ENCODE data around the gene CLDN1. TPM values are rescaled to one million over a fixed set of nuclear protein-coding genes. Genes with fewer than 3 reads are reported as not detected.

The CLDN1 gene
- total and polyA plus RNA-seq, 2 of the 13 experiments (the other 11 are each of a cell fraction or from before 2014, with no cell fraction given), result 42.7 to 51.6 TPM

- ChIA-PET POLR2A (interaction anchor here (0.7 to 4.9 kb wide), 18 partner anchors 8 to 361 kb away, joined by 3 to 54 read pairs (median 6); no protein-coding TSS in a partner anchor), CTCF (ENCODE audit: low intra/inter-chr PET ratio, low total read pairs) (interaction anchor here (1.2 to 2.5 kb wide), 3 partner anchors 62 to 102 kb away, joined by 3 to 22 read pairs (median 5); no protein-coding TSS in a partner anchor)
- peak overlapping the region; percentile 72 for H3K9ac ChIP-seq (ENCODE audit: insufficient read depth, low read depth, low read length)
- BruUV-seq (replicated peaks), result no TSS peak
- in situ Hi-C loops (cut with HindIII; ENCODE audit: extremely low pct_ligation_motif_present, low pct_unique_long_range_greater_than_20kb) (loop anchor here (5.0 to 10.0 kb wide), 3 partner anchors 62 to 348 kb away; partner anchors contain the start of gene CLDN16), intact Hi-C loops (cut with micrococcal nuclease; ENCODE audit: unreplicated experiment) (loop anchor here (1.0 to 10.0 kb wide), 6 partner anchors 62 to 1438 kb away; no protein-coding TSS in a partner anchor)
- H3K4me2 ChIP-seq (ENCODE audit: low read depth, low read length), result peak overlapping the region; percentile 74
- WGBS (ENCODE audit: low lambda C conversion rate), result 27% methylated on average over 11 of the region's 12 CpGs
- no peaks in the 10 kb centered on the region; a peak in 1 of 5 replicates for H3K27me3 ChIP-seq (ENCODE audit: control insufficient read depth in 1 of 2, insufficient read depth in 2 of 2, low read length in 2 of 2)
- FAIRE-seq (no peak), ATAC-seq (no peak), DNase-seq (ENCODE audit: low spot score) (no peak)
- peak overlapping the region; percentile 76 for H2AFZ ChIP-seq (ENCODE audit: low read length)
- H3K79me2 ChIP-seq (ENCODE audit: insufficient read depth, low read length), result peaks cover 44% of the 10 kb centered on the region
- peak overlapping the region; percentile 92 to 96 (median 95) for H3K4me3 ChIP-seq (replicated peaks in 1 of 3; ENCODE audit: insufficient read depth in 1 of 3, low read depth in 2 of 3, low read length in 3 of 3)
- peaks cover 7% of the 10 kb centered on the region; the same call in 1 of the 2 replicates for H4K20me1 ChIP-seq (ENCODE audit: insufficient read depth, low read length)
- TF ChIP-seq ELK4 (CRISPR knock-in tag; IDR thresholded peaks at IDR 0.05; ENCODE audit: borderline replicate concordance) (no peak), CENPBD1 (CRISPR knock-in tag; IDR thresholded peaks at IDR 0.05; ENCODE audit: borderline replicate concordance, low read depth) (peak; percentile 7; the same call in 1 of the 2 replicates), NR2F6 (IDR thresholded peaks at IDR 0.05) (no peak), NR2F6 (CRISPR knock-in tag; IDR thresholded peaks at IDR 0.05) (no peak), ZFY (CRISPR knock-in tag; IDR thresholded peaks at IDR 0.05) (no peak), GMEB1 (CRISPR knock-in tag; IDR thresholded peaks at IDR 0.05; ENCODE audit: borderline replicate concordance) (peak; percentile 0; the same call in 1 of the 2 replicates), E2F2 (CRISPR knock-in tag; IDR thresholded peaks at IDR 0.05; ENCODE audit: borderline replicate concordance) (no peak), SAFB2 (CRISPR knock-in tag; IDR thresholded peaks at IDR 0.05; ENCODE audit: borderline replicate concordance, low read depth) (peak; percentile 1; the same call in 1 of the 2 replicates), ZNF160 (CRISPR knock-in tag; IDR thresholded peaks at IDR 0.05) (no peak), ZMYM2 (CRISPR knock-in tag; IDR thresholded peaks at IDR 0.05) (0 out of 2 replicates have a peak, but pooled peaks have one; percentile 4), ZNF501 (CRISPR knock-in tag; IDR thresholded peaks at IDR 0.05) (0 out of 2 replicates have a peak, but pooled peaks have one; percentile 1), CENPT (CRISPR knock-in tag; IDR thresholded peaks at IDR 0.05; ENCODE audit: low read depth) (no peak), ZNF703 (CRISPR knock-in tag; IDR thresholded peaks at IDR 0.05; ENCODE audit: borderline replicate concordance) (no peak), CREBL2 (CRISPR knock-in tag; IDR thresholded peaks at IDR 0.05; ENCODE audit: borderline replicate concordance) (0 out of 2 replicates have a peak, but pooled peaks have one; percentile 29)
- H3K27ac ChIP-seq (ENCODE audit: extremely low read length, insufficient read depth, low read length), result no peak overlapping the region
- no peaks in the 10 kb centered on the region for H3K9me3 ChIP-seq (ENCODE audit: low read length)
- H3K4me1 ChIP-seq (ENCODE audit: insufficient read depth, low read length), result peaks cover 41% of the 10 kb centered on the region
- H3K36me3 ChIP-seq (replicated peaks in 1 of 2; ENCODE audit: control insufficient read depth in 1 of 2, insufficient read depth in 2 of 2, low read length in 2 of 2), result no peaks in the 10 kb centered on the region
Measured at GRCh38 chr3:190322604-190323245, 479 bp upstream of the CLDN1 start.
